ENCODE results near the gene ELAVL1. TPM values are rescaled to one million over a fixed set of nuclear protein-coding genes. Genes with fewer than 3 reads are reported as not detected.
A peak's percentile ranks its signal among the peaks of the same experiment; 100 is the strongest.

Gene ELAVL1
- total RNA-seq, 1 donor from 2014 or later = 124 TPM

DNA sequence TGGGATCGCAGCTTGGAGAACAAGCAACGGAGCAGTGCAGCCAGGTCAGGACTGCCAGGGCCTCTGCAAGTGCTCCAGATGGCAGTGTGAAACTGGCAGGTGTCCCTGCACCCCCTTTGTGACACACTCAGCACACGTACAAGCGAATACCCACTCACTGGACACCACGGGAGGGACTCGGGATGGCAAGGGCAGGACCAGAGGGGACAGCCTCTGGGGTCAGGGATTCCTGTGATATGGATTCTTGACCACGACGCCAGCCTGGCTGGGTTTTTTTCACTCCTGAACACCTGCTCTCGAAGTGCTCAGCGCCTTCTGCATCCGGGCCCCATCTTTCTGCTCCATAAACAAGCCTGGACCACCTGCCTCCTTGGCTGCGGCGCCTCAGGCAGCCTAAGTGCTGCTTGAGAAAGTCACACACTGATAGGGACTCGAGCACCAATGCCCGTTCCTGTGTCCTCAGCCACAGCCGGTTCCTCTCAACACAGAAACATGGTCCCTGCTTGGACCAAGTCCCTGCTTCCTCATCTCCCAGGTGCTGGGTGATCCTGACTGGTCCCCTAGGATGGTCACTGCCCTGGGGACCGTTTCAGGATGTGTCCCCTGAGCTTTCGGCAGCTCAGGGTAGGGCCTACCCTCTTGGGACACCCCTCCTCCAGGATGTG lies 22.0 kb downstream of the ELAVL1 start:
- H3K27ac Mint-ChIP-seq = no peak overlapping the region
- no peaks in the 10 kb centered on the region for H3K9me3 Mint-ChIP-seq
- peaks cover 8% of the 10 kb centered on the region for H3K4me1 Mint-ChIP-seq (ENCODE audit: unreplicated experiment)
- DNase-seq (ENCODE audit: extremely low spot score, unreplicated experiment) = no peak
- TF ChIP-seq, protein P1, sequence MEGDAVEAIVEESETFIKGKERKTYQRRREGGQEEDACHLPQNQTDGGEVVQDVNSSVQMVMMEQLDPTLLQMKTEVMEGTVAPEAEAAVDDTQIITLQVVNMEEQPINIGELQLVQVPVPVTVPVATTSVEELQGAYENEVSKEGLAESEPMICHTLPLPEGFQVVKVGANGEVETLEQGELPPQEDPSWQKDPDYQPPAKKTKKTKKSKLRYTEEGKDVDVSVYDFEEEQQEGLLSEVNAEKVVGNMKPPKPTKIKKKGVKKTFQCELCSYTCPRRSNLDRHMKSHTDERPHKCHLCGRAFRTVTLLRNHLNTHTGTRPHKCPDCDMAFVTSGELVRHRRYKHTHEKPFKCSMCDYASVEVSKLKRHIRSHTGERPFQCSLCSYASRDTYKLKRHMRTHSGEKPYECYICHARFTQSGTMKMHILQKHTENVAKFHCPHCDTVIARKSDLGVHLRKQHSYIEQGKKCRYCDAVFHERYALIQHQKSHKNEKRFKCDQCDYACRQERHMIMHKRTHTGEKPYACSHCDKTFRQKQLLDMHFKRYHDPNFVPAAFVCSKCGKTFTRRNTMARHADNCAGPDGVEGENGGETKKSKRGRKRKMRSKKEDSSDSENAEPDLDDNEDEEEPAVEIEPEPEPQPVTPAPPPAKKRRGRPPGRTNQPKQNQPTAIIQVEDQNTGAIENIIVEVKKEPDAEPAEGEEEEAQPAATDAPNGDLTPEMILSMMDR (conservative IDR thresholded peaks at IDR 0.05) = no peak
- H3K36me3 Mint-ChIP-seq = peaks cover 9% of the 10 kb centered on the region
- no peaks in the 10 kb centered on the region for H3K27me3 Mint-ChIP-seq
- no peak overlapping the region for H3K4me3 Mint-ChIP-seq

DNA sequence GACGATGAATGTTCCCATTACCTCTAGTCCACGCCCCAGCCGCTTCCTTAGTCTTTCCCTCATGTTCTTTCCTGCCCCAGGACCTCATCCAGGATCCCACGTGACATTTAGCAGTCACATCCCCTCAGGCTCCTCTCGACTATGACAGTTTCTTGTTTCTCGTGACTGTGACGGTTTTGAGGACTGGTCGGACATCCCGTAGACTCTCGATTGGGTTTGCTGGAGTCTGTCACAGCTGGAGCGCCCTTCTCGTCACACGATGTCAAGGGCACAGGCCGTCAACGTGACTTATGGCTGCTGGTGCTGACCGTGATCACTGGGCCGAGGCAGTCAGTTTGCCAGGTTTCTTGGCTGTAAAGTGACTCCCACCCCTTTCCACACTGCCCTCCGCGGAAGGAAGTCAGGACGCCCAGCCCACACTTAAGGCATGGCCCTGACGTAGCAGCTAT lies 22.8 kb downstream of the ELAVL1 start:
- H3K36me3 Mint-ChIP-seq = peaks cover 2% of the 10 kb centered on the region
- TF ChIP-seq, protein P1 (conservative IDR thresholded peaks at IDR 0.05) = no peak
- H3K27ac Mint-ChIP-seq = peak overlapping the region; percentile 59

DNA sequence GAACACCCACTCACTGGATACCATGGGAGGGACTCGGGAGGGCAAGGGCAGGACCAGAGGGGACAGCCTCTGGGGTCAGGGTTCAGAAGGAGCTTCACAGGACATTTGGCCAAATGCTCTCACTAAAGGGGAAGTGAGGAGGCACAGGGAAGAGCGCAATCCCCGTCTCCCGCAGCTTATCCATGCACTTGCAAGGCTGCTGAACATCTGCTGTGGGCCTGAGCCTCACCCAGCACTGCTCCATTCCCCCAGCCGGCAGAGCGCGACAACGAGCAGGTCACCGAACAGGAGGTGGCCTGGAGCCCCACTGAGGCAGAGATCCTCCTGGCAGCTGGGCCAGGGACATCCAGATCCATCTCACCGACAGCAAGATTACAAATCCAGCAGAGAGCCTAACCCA lies 23.3 kb downstream of the ELAVL1 start:
- H3K4me1 Mint-ChIP-seq (ENCODE audit: unreplicated experiment) = peaks cover 8% of the 10 kb centered on the region
- H3K27ac Mint-ChIP-seq = no peak overlapping the region
- TF ChIP-seq, protein P1 (conservative IDR thresholded peaks at IDR 0.05) = no peak
- H3K9me3 Mint-ChIP-seq = no peaks in the 10 kb centered on the region
- H3K36me3 Mint-ChIP-seq = no peaks in the 10 kb centered on the region
- no peak for DNase-seq (ENCODE audit: extremely low spot score, unreplicated experiment)
- no peak overlapping the region for H3K4me3 Mint-ChIP-seq
- H3K27me3 Mint-ChIP-seq = no peaks in the 10 kb centered on the region

More for the DNA sequence above, 22.8 kb downstream of the ELAVL1 start:
- no peak for DNase-seq (ENCODE audit: extremely low spot score, unreplicated experiment)
- H3K9me3 Mint-ChIP-seq = no peaks in the 10 kb centered on the region
- H3K4me3 Mint-ChIP-seq = no peak overlapping the region
- peaks cover 8% of the 10 kb centered on the region for H3K4me1 Mint-ChIP-seq (ENCODE audit: unreplicated experiment)
- H3K27me3 Mint-ChIP-seq = no peaks in the 10 kb centered on the region

DNA sequence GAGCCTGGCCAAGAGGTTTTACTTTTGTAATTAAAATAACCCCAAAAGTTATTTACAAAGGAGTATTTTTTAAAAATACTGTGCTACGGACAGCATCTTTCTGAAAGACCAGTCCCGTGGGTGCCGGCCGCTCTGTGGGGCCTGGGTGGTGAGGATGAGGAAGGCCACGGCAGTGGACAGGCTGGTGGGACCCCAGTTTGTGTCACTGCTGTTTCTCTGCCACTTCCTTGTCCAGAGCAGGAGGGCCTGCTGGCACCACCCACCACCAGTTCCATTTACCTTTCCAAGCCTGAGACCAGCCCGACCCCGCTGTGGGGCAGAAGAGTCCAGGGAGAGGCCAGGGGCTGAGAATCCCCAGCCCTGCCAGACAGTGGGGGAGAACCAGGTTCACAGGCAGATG lies 23.8 kb downstream of the ELAVL1 start:
- TF ChIP-seq, protein P1 (conservative IDR thresholded peaks at IDR 0.05) = no peak
- H3K27me3 Mint-ChIP-seq = no peaks in the 10 kb centered on the region
- no peaks in the 10 kb centered on the region for H3K9me3 Mint-ChIP-seq
- no peak for DNase-seq (ENCODE audit: extremely low spot score, unreplicated experiment)
- H3K4me1 Mint-ChIP-seq (ENCODE audit: unreplicated experiment) = peaks cover 7% of the 10 kb centered on the region
- H3K36me3 Mint-ChIP-seq = no peaks in the 10 kb centered on the region
- H3K4me3 Mint-ChIP-seq = no peak overlapping the region
- H3K27ac Mint-ChIP-seq = no peak overlapping the region

DNA sequence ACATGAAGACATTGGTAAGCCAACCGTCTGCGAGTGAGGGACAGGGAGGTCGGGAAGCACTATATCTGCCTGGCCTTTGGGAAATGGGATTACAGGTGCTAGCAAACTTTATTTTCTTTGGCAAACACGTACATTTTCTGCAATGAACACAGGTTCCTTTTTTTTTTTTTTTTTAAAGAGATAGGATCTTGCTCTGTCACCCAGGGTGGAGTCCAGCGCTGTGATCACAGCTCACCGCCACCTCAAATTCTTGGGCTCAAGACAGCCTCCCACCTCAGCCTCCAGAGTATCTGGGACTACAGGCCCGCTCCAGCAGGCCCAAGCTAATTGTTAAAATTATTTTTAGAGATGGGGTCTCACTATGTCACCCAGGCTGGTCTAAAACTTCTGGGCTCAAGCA lies 24.2 kb downstream of the ELAVL1 start:
- H3K36me3 Mint-ChIP-seq = no peaks in the 10 kb centered on the region
- TF ChIP-seq, protein P1 (conservative IDR thresholded peaks at IDR 0.05) = no peak
- H3K27ac Mint-ChIP-seq = no peak overlapping the region
- H3K9me3 Mint-ChIP-seq = no peaks in the 10 kb centered on the region
- H3K4me3 Mint-ChIP-seq = no peak overlapping the region
- no peaks in the 10 kb centered on the region for H3K27me3 Mint-ChIP-seq
- peaks cover 3% of the 10 kb centered on the region for H3K4me1 Mint-ChIP-seq (ENCODE audit: unreplicated experiment)
- DNase-seq (ENCODE audit: extremely low spot score, unreplicated experiment) = no peak
